Measurements from ENCODE around the gene ADH4.

The ADH4 gene

GRCh38 chr4:99074816-99075215 lies 69.3 kb downstream of the ADH4 start:
- TF ChIP-seq GATA3 (IDR thresholded peaks at IDR 0.05; ENCODE audit: low read depth, low read length) (no peak), GATA2 (IDR thresholded peaks at IDR 0.05; ENCODE audit: low read depth, low read length) (no peak)
